DOHH2 (cell line): ENCODE measurements around the gene KCTD16.

Experiments
- CTCF ChIP-seq: fragments of 200-600 bp; sonication (generic); IDR thresholded peaks from one replicate; pipeline ENCODE4 v1.5.1; 2014; ENCODE audit warnings: antibody characterized with exemption, mild to moderate bottlenecking, low read depth, low read length; ENCODE audit not compliant: poor library complexity, severe bottlenecking
- EZH2phosphoT487 ChIP-seq: fragments of 200-600 bp; sonication (generic); IDR thresholded peaks from 2 replicates; pipeline ENCODE4 v1.6.1; 2017; ENCODE audit warnings: borderline replicate concordance, mild to moderate bottlenecking, antibody characterized with exemption, low read length, moderate library complexity, mixed read lengths

GRCh38 chr5:144404672-144405071 lies 234.0 kb downstream of the KCTD16 start:
- TF ChIP-seq CTCF: no peak
- no peak for TF ChIP-seq EZH2phosphoT487
